ENCODE data around the gene C1QTNF1. TPM values are rescaled to one million over a fixed set of nuclear protein-coding genes. Genes with fewer than 3 reads are reported as not detected.

C1QTNF1 gene
- total and polyA plus RNA-seq, 2 donors (not counting 3 experiments of a cell fraction or from before 2014, with no cell fraction given) = 2.5 to 4.0 TPM

DNA sequence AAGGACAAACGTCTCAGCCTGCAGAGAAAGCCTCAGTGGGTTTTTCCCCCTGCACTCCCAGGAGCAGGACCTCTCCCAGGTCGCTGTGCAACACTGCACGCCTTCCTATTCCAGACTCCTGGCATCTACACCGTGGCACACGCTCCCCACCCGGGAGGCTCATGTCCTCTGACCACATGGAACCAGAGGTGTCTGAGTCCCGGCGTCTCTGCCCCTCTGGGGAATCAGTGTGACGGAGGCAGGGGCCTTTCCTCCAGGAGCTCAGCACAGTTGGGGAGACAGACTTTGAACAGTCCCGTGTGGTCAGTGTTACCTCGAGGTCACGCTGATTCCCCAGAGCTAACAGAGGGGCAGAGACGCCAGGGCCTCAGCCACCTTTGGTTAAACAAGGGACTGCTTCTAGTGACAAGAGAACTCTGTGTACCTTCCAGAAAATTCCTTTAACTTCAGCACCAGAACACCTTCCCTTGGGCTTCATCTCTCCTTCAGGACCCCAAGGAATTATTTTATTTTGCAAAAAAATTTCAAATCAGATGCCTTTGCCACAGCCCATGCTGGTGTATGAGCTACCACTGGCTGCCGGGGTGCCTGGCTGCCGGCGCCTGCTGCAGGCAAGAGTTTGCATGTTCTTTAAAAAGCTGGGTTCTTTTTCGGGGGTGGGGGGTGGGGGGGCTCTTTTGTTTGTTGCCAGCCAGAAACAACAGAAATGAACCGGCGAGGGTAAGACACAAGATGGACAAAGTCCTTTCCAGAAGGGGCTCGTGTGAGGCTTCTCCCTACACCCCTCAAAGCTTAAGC is 21.0 kb upstream of the C1QTNF1 start:
- Histone ChIP-seq H3K27ac (ENCODE audit: insufficient read depth, low read depth, low read length) (no peak overlapping the region), H3K4me2 (ENCODE audit: insufficient read depth, low read length) (no peak overlapping the region), H2AFZ (ENCODE audit: low read depth, low read length) (no peak overlapping the region), H3K4me1 (ENCODE audit: control insufficient read depth, extremely low read depth, insufficient read depth, low read length) (peaks cover 20% of the 10 kb centered on the region), H4K20me1 (replicated peaks; ENCODE audit: control insufficient read depth, extremely low read depth, insufficient read depth, low read length) (no peaks in the 10 kb centered on the region), H3K36me3 (ENCODE audit: control insufficient read depth in 2 of 2, extremely low read depth in 1 of 2, insufficient read depth in 2 of 2, low read length in 2 of 2) (peaks cover 3 to 11% of the 10 kb centered on the region in 2 experiments), H3K9me1 (replicated peaks; ENCODE audit: control insufficient read depth, extremely low read depth, insufficient read depth, low read length) (no peaks in the 10 kb centered on the region), H3K27me3 (ENCODE audit: control insufficient read depth in 2 of 2, insufficient read depth in 2 of 2, low read length in 2 of 2) (no peaks in the 10 kb centered on the region), H3K9ac (replicated peaks; ENCODE audit: extremely low read depth, insufficient read depth, low read length) (no peak overlapping the region), H3K4me3 (replicated peaks in 1 of 3; ENCODE audit: insufficient read depth in 1 of 3, low read depth in 1 of 3, low read length in 3 of 3) (no peak overlapping the region), H3K79me2 (ENCODE audit: control insufficient read depth, insufficient read depth, low read length) (peaks cover 81% of the 10 kb centered on the region), H3K9me3 (replicated peaks; ENCODE audit: control insufficient read depth, insufficient read depth, low read length) (no peaks in the 10 kb centered on the region)
- intact Hi-C loops (cut with micrococcal nuclease) (no loop called here), dilution Hi-C loops (cut with MboI; ENCODE audit: extremely low pct_ligation_motif_present, low sequenced_read_pairs) (no loop called here)
- no TSS peak for BruUV-seq (replicated peaks)
- DNase-seq (ENCODE audit: low read depth, low spot score) = no peak
- no peak for FAIRE-seq
- CTCF ChIA-PET = interaction anchor here (0.7 to 1.3 kb wide), 2 partner anchors 12 to 39 kb away, joined by 3 to 4 read pairs; no protein-coding TSS in a partner anchor
- POLR2A ChIA-PET = interaction anchor here (0.6 kb wide), 1 partner anchor 72 kb away, joined by 3 read pairs; no protein-coding TSS in a partner anchor
- no peak for TF ChIP-seq MAX (IDR thresholded peaks at IDR 0.05; ENCODE audit: insufficient read depth, insufficient read length)
- no peak for TF ChIP-seq GATA2 (IDR thresholded peaks at IDR 0.05; ENCODE audit: insufficient read depth, insufficient read length, low read depth, low read length)
- TF ChIP-seq JUN (IDR thresholded peaks at IDR 0.05; ENCODE audit: borderline replicate concordance, insufficient read depth, insufficient read length, low read depth) = no peak
- no peak for TF ChIP-seq MYC (IDR thresholded peaks at IDR 0.05; ENCODE audit: low read depth, low read length)
- TF ChIP-seq POLR2AphosphoS5 (IDR thresholded peaks at IDR 0.05; ENCODE audit: insufficient read depth, low read depth, low read length) = no peak
- TF ChIP-seq, protein P1, sequence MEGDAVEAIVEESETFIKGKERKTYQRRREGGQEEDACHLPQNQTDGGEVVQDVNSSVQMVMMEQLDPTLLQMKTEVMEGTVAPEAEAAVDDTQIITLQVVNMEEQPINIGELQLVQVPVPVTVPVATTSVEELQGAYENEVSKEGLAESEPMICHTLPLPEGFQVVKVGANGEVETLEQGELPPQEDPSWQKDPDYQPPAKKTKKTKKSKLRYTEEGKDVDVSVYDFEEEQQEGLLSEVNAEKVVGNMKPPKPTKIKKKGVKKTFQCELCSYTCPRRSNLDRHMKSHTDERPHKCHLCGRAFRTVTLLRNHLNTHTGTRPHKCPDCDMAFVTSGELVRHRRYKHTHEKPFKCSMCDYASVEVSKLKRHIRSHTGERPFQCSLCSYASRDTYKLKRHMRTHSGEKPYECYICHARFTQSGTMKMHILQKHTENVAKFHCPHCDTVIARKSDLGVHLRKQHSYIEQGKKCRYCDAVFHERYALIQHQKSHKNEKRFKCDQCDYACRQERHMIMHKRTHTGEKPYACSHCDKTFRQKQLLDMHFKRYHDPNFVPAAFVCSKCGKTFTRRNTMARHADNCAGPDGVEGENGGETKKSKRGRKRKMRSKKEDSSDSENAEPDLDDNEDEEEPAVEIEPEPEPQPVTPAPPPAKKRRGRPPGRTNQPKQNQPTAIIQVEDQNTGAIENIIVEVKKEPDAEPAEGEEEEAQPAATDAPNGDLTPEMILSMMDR (IDR thresholded peaks at IDR 0.05; ENCODE audit: extremely low read depth in 1 of 2, insufficient read depth in 1 of 2, low read depth in 1 of 2, low read length in 2 of 2) = no peak
- no peak for TF ChIP-seq POLR2A (IDR thresholded peaks at IDR 0.05; ENCODE audit: low read depth, low read length)
- no peak for TF ChIP-seq EZH2 (IDR thresholded peaks at IDR 0.05; ENCODE audit: borderline replicate concordance, low read depth, low read length, severe bottlenecking)
- TF ChIP-seq FOS (IDR thresholded peaks at IDR 0.05; ENCODE audit: borderline replicate concordance, insufficient read depth, low read length) = no peak
